Cardiac fibroblast (primary cell): ENCODE results near the gene HOXD9.
A peak's percentile ranks its signal among the peaks of the same experiment; 100 is the strongest.

Source experiments
- DNase-seq, 2 donors: peaks; one replicate each; pipeline versions ENCODE4 v3.0.0 to v3.0.0-alpha.2; 2010; ENCODE audit warnings: low read depth in 2 of 2
- H3K4me3 ChIP-seq, 2 donors: replicated peaks in 1 of 2; 1 replicate in 1 of 2; 2 replicates in 1 of 2; pipeline ENCODE4 v1.5.1; 2011; ENCODE audit warnings: low read depth in 2 of 2, low read length in 2 of 2, mild to moderate bottlenecking in 2 of 2, moderate library complexity in 1 of 2
- TF ChIP-seq, protein P1 (sequence below): IDR thresholded peaks from one replicate; pipeline ENCODE4 v1.5.1; 2011; ENCODE audit warnings: low read depth, mild to moderate bottlenecking, low read length, inconsistent platforms

Gene HOXD9

DNA sequence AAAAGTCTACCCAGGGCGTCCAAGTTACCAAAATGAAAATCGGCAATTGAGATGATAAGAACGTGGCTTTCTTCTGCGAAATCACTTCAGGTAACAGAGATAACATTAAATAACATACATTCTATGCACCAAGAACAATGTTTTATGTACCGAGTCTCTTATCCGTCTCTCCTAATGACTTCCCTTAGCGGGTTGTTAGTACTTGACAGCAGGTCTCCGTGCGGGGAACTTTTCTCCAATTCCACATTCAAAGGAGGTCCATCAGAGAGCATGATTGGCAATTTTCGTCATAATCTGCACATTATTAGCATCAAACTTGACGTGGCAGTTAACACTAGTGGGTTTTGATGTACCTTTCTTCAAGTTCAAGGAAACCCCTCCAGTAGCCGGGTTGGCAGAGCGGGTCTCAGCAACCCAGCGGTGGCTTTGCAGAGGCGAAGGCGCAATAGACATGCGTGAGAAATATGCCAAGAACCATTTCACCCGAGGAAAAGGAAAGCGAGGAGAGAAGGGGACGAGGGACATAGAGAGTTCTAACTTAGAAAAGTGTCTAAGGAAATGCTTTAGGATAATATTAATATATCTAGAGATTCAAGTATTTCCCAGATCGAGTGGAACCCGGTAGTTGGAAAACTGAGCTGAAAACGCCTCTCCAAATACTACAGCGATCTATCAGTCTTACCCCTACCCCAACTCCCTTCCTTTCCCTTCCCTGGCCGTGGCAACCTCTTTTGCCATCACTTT is 43.8 kb upstream of the HOXD9 start:
- no peak overlapping the region for H3K4me3 ChIP-seq
- TF ChIP-seq, protein P1, sequence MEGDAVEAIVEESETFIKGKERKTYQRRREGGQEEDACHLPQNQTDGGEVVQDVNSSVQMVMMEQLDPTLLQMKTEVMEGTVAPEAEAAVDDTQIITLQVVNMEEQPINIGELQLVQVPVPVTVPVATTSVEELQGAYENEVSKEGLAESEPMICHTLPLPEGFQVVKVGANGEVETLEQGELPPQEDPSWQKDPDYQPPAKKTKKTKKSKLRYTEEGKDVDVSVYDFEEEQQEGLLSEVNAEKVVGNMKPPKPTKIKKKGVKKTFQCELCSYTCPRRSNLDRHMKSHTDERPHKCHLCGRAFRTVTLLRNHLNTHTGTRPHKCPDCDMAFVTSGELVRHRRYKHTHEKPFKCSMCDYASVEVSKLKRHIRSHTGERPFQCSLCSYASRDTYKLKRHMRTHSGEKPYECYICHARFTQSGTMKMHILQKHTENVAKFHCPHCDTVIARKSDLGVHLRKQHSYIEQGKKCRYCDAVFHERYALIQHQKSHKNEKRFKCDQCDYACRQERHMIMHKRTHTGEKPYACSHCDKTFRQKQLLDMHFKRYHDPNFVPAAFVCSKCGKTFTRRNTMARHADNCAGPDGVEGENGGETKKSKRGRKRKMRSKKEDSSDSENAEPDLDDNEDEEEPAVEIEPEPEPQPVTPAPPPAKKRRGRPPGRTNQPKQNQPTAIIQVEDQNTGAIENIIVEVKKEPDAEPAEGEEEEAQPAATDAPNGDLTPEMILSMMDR, result no peak
- DNase-seq, result no peak

DNA sequence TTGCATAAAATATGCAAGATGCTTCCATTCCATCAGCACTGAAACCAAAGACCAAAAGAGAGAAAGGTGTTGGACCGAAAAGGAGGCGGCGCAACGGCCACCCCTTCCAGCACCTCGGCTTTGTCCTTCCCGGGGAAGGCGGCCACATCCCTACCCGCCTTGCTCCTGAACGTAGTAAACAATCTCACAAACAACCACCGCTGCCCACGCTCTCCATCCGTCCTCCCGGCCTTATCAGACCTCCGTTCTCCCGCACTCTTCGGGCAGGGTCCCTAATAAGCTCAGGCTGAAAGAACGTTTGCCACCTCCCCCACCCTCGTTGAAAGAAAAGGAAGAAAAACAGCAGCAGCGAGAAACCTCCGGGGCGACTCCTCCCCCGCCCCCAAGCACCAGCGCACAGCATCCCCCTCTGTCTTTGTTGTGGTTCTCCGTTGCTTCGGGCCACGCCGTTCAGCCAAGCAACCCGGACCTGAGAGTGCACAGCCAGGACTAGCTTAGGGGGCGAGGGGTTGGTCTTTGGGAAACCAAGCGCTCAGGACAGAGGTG is 43.2 kb upstream of the HOXD9 start:
- no peak for DNase-seq
- TF ChIP-seq, protein P1, result no peak
- no peak overlapping the region for H3K4me3 ChIP-seq

DNA sequence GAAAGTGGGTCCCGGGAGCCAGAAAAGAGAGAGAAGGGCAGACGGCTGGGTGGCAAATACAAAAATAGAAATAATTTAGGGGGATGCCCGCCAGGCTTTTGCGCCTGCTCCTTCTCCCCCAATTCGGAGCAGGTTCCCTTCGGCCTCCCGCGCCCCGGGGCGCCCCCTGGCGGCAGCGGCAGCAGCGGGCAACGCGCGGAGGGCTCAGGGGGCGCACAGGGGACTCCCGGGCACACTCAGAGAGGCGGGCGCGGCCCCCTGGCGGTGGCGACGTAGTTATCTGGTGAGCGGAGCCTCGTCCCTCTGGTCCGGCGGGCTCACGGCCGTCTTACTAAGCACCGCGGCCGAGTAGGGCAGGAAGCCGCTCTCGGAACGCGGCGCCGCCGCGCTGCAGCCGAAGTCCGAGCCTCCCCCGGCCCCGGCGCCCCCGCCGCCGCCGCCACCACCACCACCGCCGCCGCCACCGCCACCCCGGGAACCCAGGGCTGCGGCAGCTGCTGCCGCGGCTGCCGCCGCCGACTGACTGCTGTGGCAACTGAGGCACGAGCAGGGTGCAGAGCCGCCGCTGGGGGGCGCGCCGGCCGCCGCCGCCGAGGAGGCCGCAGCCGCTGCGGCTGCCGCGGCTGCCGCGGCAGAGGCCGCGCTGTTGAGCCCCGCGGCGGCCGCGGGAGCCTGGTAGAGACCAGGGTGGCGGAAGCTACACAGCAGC is 42.5 kb upstream of the HOXD9 start:
- peak; percentile 23 to 27 for DNase-seq
- no peak overlapping the region for H3K4me3 ChIP-seq
- TF ChIP-seq, protein P1, result no peak

DNA sequence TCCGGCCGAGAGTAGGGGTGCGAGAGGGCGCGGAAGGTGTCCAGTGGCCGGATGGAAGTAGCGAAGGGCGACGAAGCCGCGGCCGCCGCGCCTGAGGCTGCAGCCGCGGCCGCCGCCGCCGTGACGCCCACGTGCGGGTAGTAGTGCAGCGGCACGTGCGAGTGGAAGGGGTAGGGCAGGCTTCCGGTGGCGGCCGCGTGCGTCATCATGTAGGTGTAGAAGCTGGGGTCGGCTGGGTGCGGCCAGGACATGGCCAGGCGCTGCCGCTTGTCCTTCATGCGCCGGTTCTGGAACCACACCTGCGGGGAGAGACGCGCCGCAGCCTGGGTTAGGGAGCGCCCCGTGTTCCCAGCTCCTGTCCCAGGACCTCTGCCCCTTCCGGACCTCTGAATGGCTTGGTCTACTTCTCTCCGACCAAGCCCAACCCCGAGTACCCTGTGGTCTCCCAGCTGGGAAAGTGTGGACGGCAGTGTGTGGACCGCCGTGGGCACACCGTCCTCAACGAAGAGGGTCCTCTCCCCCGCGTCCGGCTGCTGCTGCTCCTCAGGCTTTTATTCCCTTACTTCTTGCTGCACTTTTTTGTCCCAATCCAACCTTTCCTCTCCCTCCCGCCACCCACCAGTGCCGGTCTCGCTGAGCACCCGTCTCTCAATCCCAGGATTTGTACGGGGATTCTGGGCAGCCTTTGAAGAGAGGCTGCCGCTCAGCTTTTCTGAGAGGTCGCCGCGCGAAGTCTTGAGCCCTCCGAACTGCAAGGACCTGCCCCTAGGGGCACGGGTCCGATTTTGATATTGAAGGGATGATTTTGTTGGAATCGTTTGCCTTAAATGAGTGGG is 41.8 kb upstream of the HOXD9 start:
- TF ChIP-seq, protein P1, result no peak

DNA sequence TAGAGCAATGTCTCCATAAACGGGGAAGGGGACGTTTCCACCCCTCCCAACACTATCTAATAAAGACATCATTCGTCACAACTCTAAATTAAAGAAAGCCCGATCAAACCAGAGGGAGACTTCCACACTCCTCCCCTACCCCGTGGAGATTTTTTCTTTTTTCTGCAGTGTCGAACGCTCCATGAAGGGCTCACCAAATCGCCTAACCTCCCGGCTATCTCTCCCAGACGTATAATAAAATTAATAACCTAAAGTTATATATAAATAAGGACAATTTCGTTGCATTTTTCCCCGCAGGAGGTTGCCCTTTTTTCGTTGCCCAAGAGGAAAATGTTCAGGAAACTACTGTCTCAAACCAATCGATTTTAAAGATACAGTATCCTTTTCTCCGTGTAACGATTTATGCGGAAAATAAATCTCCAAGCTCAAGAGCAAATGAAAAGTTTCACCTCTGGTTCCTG is 41.1 kb upstream of the HOXD9 start:
- TF ChIP-seq, protein P1, result no peak
- DNase-seq, result no peak
- no peak overlapping the region for H3K4me3 ChIP-seq

More for the DNA sequence above, 41.8 kb upstream of the HOXD9 start:
- no peak for DNase-seq
- H3K4me3 ChIP-seq, result no peak overlapping the region

DNA sequence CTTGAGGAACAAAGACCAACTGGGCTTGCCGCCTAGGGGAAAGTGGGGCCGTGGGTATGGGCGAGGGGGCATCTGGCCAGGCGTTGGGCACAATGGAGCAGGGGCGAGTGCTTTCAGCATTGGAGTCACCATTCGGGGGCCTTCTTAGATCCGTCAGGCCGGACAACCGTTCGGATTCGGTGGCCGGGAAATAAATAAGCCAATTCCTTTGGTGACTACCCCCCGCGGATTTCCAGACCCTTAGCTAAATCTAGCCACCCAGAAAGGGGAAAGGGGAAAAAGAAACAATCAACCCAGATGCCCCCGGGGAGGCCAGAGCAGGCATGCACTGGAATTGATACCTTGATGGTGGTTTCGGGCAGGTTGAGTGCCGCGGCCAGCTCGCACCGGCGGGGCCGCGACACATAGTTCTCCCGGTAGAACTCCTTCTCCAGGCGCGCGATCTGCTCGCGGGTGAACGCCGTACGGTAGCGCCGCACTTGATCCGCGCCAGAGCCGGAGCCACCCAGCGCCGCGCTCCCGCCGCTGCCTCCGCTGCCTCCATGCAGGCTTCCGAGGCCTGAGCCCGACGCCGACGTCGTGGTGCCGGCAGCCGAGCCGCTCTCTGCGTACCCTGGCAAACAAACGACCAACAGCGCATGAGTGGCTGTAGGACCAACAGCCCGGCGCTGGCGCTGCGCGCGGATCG is 40.5 kb upstream of the HOXD9 start:
- H3K4me3 ChIP-seq, result no peak overlapping the region

More for the DNA sequence above, 40.5 kb upstream of the HOXD9 start:
- DNase-seq, result no peak
- TF ChIP-seq, protein P1, result no peak
